ENCODE measurements around the gene CEP128. TPM values are rescaled to one million over a fixed set of nuclear protein-coding genes. Genes with fewer than 3 reads are reported as not detected.

The CEP128 gene
- total RNA-seq, 4 donors from 2014 or later, result 3.5 to 12.9 (median 9.7) TPM

GRCh38 chr14:80754696-80755095 lies 186.8 kb downstream of the CEP128 start:
- Histone ChIP-seq H3K36me3 (no peaks in the 10 kb centered on the region), H3K4me1 (no peaks in the 10 kb centered on the region), H3K9me3 (no peaks in the 10 kb centered on the region), H3K27ac (replicated peaks in 1 of 4) (no peak overlapping the region), H3K4me3 (no peak overlapping the region), H3K27me3 (no peaks in the 10 kb centered on the region)
- DNase-seq (ENCODE audit: extremely low spot score), result no peak
- TF ChIP-seq POLR2AphosphoS5 (IDR thresholded peaks at IDR 0.05), result no peak
- no peak for TF ChIP-seq EP300 (IDR thresholded peaks at IDR 0.05)
- TF ChIP-seq CTCF (IDR thresholded peaks at IDR 0.05), result no peak
- TF ChIP-seq POLR2A (IDR thresholded peaks at IDR 0.05; ENCODE audit: low read depth), result no peak
- intact Hi-C loops (cut with DNase I), result no loop called here
- WGBS, result 98% methylated on average over 7 of the region's 7 CpGs

DNA sequence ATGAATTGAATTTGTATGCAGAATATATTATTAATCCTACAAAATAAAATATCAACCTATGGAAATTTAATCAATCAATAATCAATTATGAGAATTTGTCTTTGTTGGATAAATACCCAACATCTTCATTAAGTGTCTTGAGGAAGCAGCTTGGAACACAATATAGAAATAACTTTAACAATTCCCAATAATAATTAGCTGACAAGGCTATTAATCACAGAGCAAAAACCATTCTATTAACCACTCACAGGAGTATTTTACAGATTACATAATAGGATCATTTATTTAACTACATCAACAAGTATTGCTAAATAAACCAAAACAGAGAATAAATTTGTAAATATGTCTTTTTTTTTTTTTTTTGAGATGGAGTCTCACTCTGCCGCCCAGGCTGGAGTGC lies 190.3 kb downstream of the CEP128 start:
- H3K4me3 ChIP-seq, result no peak overlapping the region
- H3K27ac ChIP-seq (replicated peaks in 1 of 4), result no peak overlapping the region
- 100% methylated on average over 1 of the region's 1 CpG for WGBS
- no peaks in the 10 kb centered on the region for H3K27me3 ChIP-seq
- DNase-seq (ENCODE audit: extremely low spot score), result no peak
- TF ChIP-seq EP300 (IDR thresholded peaks at IDR 0.05) (no peak), POLR2AphosphoS5 (IDR thresholded peaks at IDR 0.05) (no peak), CTCF (IDR thresholded peaks at IDR 0.05) (no peak), POLR2A (IDR thresholded peaks at IDR 0.05; ENCODE audit: low read depth) (no peak)
- no peaks in the 10 kb centered on the region for H3K36me3 ChIP-seq
- intact Hi-C loops (cut with DNase I), result no loop called here
- no peaks in the 10 kb centered on the region for H3K4me1 ChIP-seq
- H3K9me3 ChIP-seq, result no peaks in the 10 kb centered on the region

GRCh38 chr14:80726211-80726610 lies 215.3 kb downstream of the CEP128 start:
- Histone ChIP-seq H3K9me3 (no peaks in the 10 kb centered on the region), H3K36me3 (no peaks in the 10 kb centered on the region), H3K27ac (replicated peaks in 1 of 4) (no peak overlapping the region), H3K4me1 (peaks cover 0 to 14% (median 7%) of the 10 kb centered on the region in 4 donors), H3K4me3 (no peak overlapping the region), H3K27me3 (no peaks in the 10 kb centered on the region)
- 71% methylated on average over 1 of the region's 1 CpG for WGBS
- no peak for DNase-seq (ENCODE audit: extremely low spot score)
- no peak for TF ChIP-seq POLR2A (IDR thresholded peaks at IDR 0.05; ENCODE audit: low read depth)
- intact Hi-C loops (cut with DNase I), result no loop called here

GRCh38 chr14:80718940-80719339 lies 222.6 kb downstream of the CEP128 start:
- no peak for DNase-seq (ENCODE audit: extremely low spot score)
- no peak for TF ChIP-seq CTCF (IDR thresholded peaks at IDR 0.05)
- no peak for TF ChIP-seq EP300 (IDR thresholded peaks at IDR 0.05)
- no peak for TF ChIP-seq POLR2A (IDR thresholded peaks at IDR 0.05; ENCODE audit: low read depth)
- no peak for TF ChIP-seq POLR2AphosphoS5 (IDR thresholded peaks at IDR 0.05)
- no peaks in the 10 kb centered on the region for H3K36me3 ChIP-seq
- H3K9me3 ChIP-seq, result no peaks in the 10 kb centered on the region
- no peak overlapping the region for H3K27ac ChIP-seq (replicated peaks in 1 of 4)
- H3K4me3 ChIP-seq, result no peak overlapping the region
- H3K27me3 ChIP-seq, result no peaks in the 10 kb centered on the region
- H3K4me1 ChIP-seq, result peaks cover 0 to 5% (median 4%) of the 10 kb centered on the region in 4 donors
- 100% methylated on average over 1 of the region's 1 CpG for WGBS
- intact Hi-C loops (cut with DNase I), result no loop called here

DNA sequence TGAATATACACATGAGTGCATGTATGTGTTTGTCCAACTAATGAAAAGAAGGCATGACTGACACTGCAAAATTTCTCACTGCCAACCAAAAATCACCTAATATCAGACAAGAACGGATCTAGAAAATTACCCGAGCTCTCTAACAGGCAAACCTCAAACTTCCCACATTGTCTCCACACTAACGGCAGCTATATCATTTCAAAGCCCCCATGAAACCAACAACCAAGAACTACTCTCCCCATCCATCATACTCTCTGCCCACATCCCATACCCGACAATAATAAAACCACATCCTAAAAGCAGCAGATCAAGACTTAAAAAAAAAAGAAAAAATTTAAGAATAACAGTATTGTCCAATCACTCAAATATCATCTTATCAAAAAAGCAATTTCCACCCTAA lies 227.1 kb downstream of the CEP128 start:
- no peaks in the 10 kb centered on the region for H3K4me1 ChIP-seq
- 75% methylated on average over 4 of the region's 4 CpGs for WGBS
- no peak overlapping the region for H3K4me3 ChIP-seq
- no peak for TF ChIP-seq CTCF (IDR thresholded peaks at IDR 0.05)
- no peak for TF ChIP-seq EP300 (IDR thresholded peaks at IDR 0.05)
- TF ChIP-seq POLR2A (IDR thresholded peaks at IDR 0.05; ENCODE audit: low read depth), result no peak
- TF ChIP-seq POLR2AphosphoS5 (IDR thresholded peaks at IDR 0.05), result no peak
- H3K27ac ChIP-seq (replicated peaks in 1 of 4), result no peak overlapping the region
- H3K27me3 ChIP-seq, result no peaks in the 10 kb centered on the region
- no peak for DNase-seq (ENCODE audit: extremely low spot score)
- intact Hi-C loops (cut with DNase I), result no loop called here
- no peaks in the 10 kb centered on the region for H3K9me3 ChIP-seq
- no peaks in the 10 kb centered on the region for H3K36me3 ChIP-seq
